Transverse colon (tissue), 4 donors: ENCODE data around the gene PXT1.
A peak's percentile ranks its signal among the peaks of the same experiment; 100 is the strongest.

Experiments used
- EP300 ChIP-seq: sonication (generic); formaldehyde crosslinking; IDR thresholded peaks from one replicate; pipeline ENCODE4 v1.6.1; 2017; ENCODE audit warnings: antibody characterized with exemption, low read depth
- POLR2A ChIP-seq: fragments of 450-650 bp; IDR thresholded peaks from one replicate; pipeline ENCODE4 v1.6.1; 2016; ENCODE audit warnings: antibody characterized with exemption, mild to moderate bottlenecking, moderate library complexity
- POLR2AphosphoS5 ChIP-seq, 3 donors: sonication (generic); formaldehyde crosslinking; IDR thresholded peaks; one replicate each; pipeline ENCODE4 v1.6.1; 2016; ENCODE audit warnings: antibody characterized with exemption in 3 of 3
- TF ChIP-seq, protein P1 (sequence below), 5 experiments: fragments of 200-600 bp in 3 of 5; fragments of 450-650 bp in 2 of 5; sonication (generic) in 3 of 5; IDR thresholded peaks; 1 replicate in 2 of 5; 2 replicates in 3 of 5; pipeline ENCODE4 v1.5.1; 2016 to 2017; ENCODE audit warnings: antibody characterized with exemption in 5 of 5, inconsistent platforms in 3 of 5, mild to moderate bottlenecking in 2 of 5, moderate library complexity in 1 of 5

DNA sequence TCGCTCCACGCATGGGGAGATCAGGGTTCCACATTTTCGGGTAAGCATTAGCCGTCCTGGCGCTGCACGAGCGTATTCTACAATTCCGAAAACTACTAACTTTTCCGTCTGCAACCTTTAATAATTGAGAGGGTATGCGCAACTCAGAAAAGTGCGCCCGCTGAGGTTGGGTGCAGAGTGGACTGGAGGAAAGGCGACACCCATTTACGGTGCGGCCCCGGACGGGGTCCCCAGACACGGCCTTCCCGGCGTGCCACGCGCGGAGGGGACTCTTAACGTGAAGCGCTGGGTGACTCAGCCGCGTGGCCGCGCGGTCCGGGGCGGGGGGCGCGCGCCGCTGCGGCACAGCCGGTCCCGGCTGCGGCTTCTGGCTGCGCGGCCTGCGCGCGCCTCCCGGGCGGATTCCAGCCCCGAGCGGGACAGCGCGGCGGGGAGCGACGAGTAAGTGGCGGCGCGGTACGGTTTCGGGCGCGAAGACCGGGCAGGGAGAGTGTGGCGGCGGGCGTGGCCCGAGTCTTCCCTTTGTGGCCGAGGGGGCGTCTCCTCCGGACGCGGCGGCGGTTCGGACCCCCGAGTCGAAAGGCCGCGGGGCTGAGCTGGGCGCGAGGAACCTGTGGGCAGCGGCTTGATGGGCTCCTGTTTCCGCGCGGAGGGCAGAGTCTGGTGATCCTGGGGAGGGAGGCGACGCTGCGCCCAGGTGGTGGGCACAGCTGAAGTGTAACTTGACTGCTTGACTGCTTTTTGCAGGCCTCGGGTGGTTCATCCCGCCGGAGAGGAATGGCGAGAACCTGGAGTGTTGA lies at the start of gene PXT1, which contains the start of gene KCTD20:
- peak; percentile 82 to 86 (median 83) for TF ChIP-seq POLR2AphosphoS5 (IDR thresholded peaks at IDR 0.05)
- no peak for TF ChIP-seq EP300
- TF ChIP-seq POLR2A, result peak; percentile 69
- TF ChIP-seq, protein P1, sequence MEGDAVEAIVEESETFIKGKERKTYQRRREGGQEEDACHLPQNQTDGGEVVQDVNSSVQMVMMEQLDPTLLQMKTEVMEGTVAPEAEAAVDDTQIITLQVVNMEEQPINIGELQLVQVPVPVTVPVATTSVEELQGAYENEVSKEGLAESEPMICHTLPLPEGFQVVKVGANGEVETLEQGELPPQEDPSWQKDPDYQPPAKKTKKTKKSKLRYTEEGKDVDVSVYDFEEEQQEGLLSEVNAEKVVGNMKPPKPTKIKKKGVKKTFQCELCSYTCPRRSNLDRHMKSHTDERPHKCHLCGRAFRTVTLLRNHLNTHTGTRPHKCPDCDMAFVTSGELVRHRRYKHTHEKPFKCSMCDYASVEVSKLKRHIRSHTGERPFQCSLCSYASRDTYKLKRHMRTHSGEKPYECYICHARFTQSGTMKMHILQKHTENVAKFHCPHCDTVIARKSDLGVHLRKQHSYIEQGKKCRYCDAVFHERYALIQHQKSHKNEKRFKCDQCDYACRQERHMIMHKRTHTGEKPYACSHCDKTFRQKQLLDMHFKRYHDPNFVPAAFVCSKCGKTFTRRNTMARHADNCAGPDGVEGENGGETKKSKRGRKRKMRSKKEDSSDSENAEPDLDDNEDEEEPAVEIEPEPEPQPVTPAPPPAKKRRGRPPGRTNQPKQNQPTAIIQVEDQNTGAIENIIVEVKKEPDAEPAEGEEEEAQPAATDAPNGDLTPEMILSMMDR (IDR thresholded peaks at IDR 0.05), result no peak
